Heart left ventricle (tissue), 16 donors: ENCODE measurements around the gene PIGZ. TPM values are rescaled to one million over a fixed set of nuclear protein-coding genes. Genes with fewer than 3 reads are reported as not detected.

ENCODE experiments used
- ATAC-seq, 4 donors: fragments of 200-7000 bp; cut with Tn5 transposase; one replicate each; pipeline ENCODE4 v1.9.1; 2020 to 2022; ENCODE audit warnings: moderate library complexity in 4 of 4, mild to moderate bottlenecking in 3 of 4, moderate number of reproducible peaks in 1 of 4
- DNase-seq, 5 donors: peaks; one replicate each; pipeline ENCODE4 v3.0.0-alpha.2; 2020
- H3K27ac ChIP-seq, 12 donors: fragments of 200-600 bp; sonication (generic) in 4 of 12; one replicate each; pipeline versions ENCODE4 v1.5.0 to v1.8.0; 2016 to 2022; ENCODE audit warnings: mild to moderate bottlenecking in 2 of 12
- H3K27me3 ChIP-seq, 9 donors: fragments of 200-600 bp; sonication (generic) in 2 of 9; one replicate each; pipeline versions ENCODE4 v1.5.1 to v1.8.0; 2016 to 2022; ENCODE audit warnings: mild to moderate bottlenecking in 3 of 9
- H3K36me3 ChIP-seq, 9 donors: fragments of 200-600 bp; sonication (generic) in 2 of 9; one replicate each; pipeline versions ENCODE4 v1.5.0 to v1.8.0; 2018 to 2022; ENCODE audit warnings: mild to moderate bottlenecking in 2 of 9
- H3K4me1 ChIP-seq, 12 donors: fragments of 200-600 bp; sonication (generic) in 4 of 12; one replicate each; pipeline versions ENCODE4 v1.5.0 to v1.8.0; 2016 to 2022; ENCODE audit warnings: mild to moderate bottlenecking in 3 of 12
- H3K4me3 ChIP-seq, 12 donors: fragments of 200-600 bp; sonication (generic) in 4 of 12; one replicate each; pipeline versions ENCODE4 v1.5.0 to v1.8.0; 2017 to 2022; ENCODE audit warnings: mild to moderate bottlenecking in 9 of 12, moderate library complexity in 4 of 12
- H3K9me3 ChIP-seq, 12 donors: fragments of 200-600 bp; sonication (generic) in 4 of 12; one replicate each; pipeline versions ENCODE4 v1.5.0 to v1.8.0; 2016 to 2022; ENCODE audit warnings: mild to moderate bottlenecking in 1 of 12
- CTCF ChIP-seq, 12 donors: fragments of 200-600 bp; sonication (generic) in 4 of 12; IDR thresholded peaks; one replicate each; pipeline versions ENCODE4 v1.5.0 to v1.8.0; 2018 to 2022; ENCODE audit warnings: antibody characterized with exemption in 12 of 12, mild to moderate bottlenecking in 5 of 12
- POLR2A ChIP-seq, 2 donors: fragments of 450-650 bp; IDR thresholded peaks; one replicate each; pipeline ENCODE4 v1.6.1; 2017; ENCODE audit warnings: antibody characterized with exemption in 2 of 2, mild to moderate bottlenecking in 2 of 2, moderate library complexity in 2 of 2
- WGBS, 4 donors: extraction: QIAGEN DNeasy Blood & Tissue Kit in 2 of 4; methylation state at CpG; one replicate each; pipeline versions ENCODE4 v1.1.5 to v1.1.7; 2013 to 2018; 5-methylcytosine and 5-hydroxymethylcytosine counted together
- intact Hi-C, 10 donors: fragments of 100-400 bp; cut with DNase I; formaldehyde crosslinking; loops; one replicate each; pipeline versions ENCODE4 v1.11.1 to v1.14.2; 2022
- polyA plus RNA-seq, 2 donors: library from polyadenylated mRNA; stranded (reverse); fragments of 200-250 nt; gene quantifications; one replicate each; pipeline ENCODE4 v1.2.3, GENCODE V29; 2013
- total RNA-seq, 9 donors: library from RNA; depleted of rRNA in 2 of 9; stranded (reverse); fragments of >200 nt in 2 of 9; fragmentation: NEBNext Ultra II Directional in 3 of 9; extraction: Animal tissue kit (Norgen Biotek cat#: 25700) in 3 of 9; gene quantifications; one replicate each; pipeline versions ENCODE4 v1.1.0 to v1.2.4, GENCODE V29; 2016 to 2023
- donor health status: ischemic (EF 13 %, LVEDD 7.1; RV severe dilation, severe dysfunction).
- donor health status: healthy with polysubstance abuse.
- donor health status: DM: no; HTN: yes; CAD: no.
- donor health status: DM: no; HTN: no; CAD: no.
- donor health status: ischemic (EF 25% LVEDD 6.9; RV normal size, moderate dysfunction).
- donor health status: ischemic (EF 25% LVEDD 5.7; RV mildly dilated, moderate dysfunction).
- donor health status: healthy.
- donor health status: DM: yes; HTN: yes; CAD: no.
- donor health status: ischemic (EF 35%, LVEDD 5.7; RV mildly dilated, moderate dysfunction).
- donor health status: nonischemic (EF 11% LVEDD 7.7; RV severe dilation, severe dysfunction).
- donor health status: DM: yes; HTN: yes; CAD: no.
- donor health status: PGD.
- donor health status: ischemic (EF 29% LVEDD 5.4; RV normal size, mild dysfunction).
- donor health status: nonischemic (EF 23%, LVEDD 6.1; RV moderate dilation, normal function).

Gene PIGZ
- total and polyA plus RNA-seq, 11 donors, result 2.3 to 8.0 (median 5.9) TPM

DNA sequence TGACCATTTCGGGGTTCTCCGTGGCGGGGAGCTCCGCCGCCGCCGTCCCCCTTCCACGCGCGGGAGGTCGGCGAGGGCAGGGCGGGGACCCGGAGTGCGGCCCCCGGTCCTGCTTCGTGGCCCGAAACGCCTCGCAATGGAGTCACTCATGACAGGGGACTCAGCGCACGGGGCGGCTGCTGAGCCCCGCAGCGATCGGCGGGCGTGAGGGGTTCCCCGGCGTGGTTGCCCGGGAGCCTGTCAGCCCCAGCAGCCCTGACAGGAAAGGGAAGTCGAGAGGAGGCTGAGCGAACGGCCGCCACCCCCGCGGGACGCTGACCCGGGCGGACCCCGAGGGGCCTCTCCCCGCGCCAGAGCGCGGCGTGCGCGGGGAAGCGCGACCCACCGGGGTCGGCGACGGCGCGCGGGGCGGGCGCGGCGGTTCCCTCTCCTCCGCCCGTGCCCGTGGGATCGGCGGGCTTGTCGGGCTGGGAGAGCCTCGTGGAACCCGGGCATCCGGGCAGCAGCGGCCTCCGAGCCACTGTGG, 564 bp upstream of the PIGZ start:
- Histone ChIP-seq H3K36me3 (no peaks in the 10 kb centered on the region), H3K27ac (peak overlapping the region; percentile 65 to 85 (median 78)), H3K9me3 (no peaks in the 10 kb centered on the region), H3K27me3 (no peaks in the 10 kb centered on the region), H3K4me3 (peak overlapping the region; percentile 66 to 97 (median 84)), H3K4me1 (peaks cover 0 to 27% (median 10%) of the 10 kb centered on the region in 12 donors)
- ATAC-seq (peak in 3 of 4 donors; percentile 27 to 41 (median 38)), DNase-seq (peak in 3 of 5 donors; percentile 32 to 50 (median 40))
- no peak for TF ChIP-seq POLR2A (IDR thresholded peaks at IDR 0.05)
- TF ChIP-seq CTCF (IDR thresholded peaks at IDR 0.05), result no peak
- WGBS, 4 donors, result 0% methylated on average over 5 to 72 of the region's 72 CpGs
- intact Hi-C loops, result loop anchor here in 4 of 10 donors (1.0 to 10.0 kb wide), 5 partner anchors 26 to 424 kb away; partner anchors contain the start of gene NCBP2 (in 2 of the 4)

GRCh38 chr3:196967412-196968232, 1.0 kb downstream of the PIGZ start:
- no peak for TF ChIP-seq POLR2A (IDR thresholded peaks at IDR 0.05)
- TF ChIP-seq CTCF (IDR thresholded peaks at IDR 0.05), result no peak
- ATAC-seq (no peak), DNase-seq (no peak)
- H3K4me1 ChIP-seq, result peaks cover 0 to 27% (median 10%) of the 10 kb centered on the region in 12 donors
- intact Hi-C loops, result loop anchor here in 5 of 10 donors (2.0 to 10.0 kb wide), 5 partner anchors 25 to 423 kb away; partner anchors contain the start of gene NCBP2 (in 2 of the 5)
- no peaks in the 10 kb centered on the region for H3K27me3 ChIP-seq
- 63 to 90% (median 68%) methylated on average over 25 to 35 of the region's 35 CpGs for WGBS, 4 donors
- H3K36me3 ChIP-seq, result no peaks in the 10 kb centered on the region
- H3K27ac ChIP-seq, result peak overlapping the region in 2 of 12 donors; percentile 55 to 82
- no peaks in the 10 kb centered on the region for H3K9me3 ChIP-seq
- peak overlapping the region; percentile 49 to 97 (median 84) for H3K4me3 ChIP-seq

DNA sequence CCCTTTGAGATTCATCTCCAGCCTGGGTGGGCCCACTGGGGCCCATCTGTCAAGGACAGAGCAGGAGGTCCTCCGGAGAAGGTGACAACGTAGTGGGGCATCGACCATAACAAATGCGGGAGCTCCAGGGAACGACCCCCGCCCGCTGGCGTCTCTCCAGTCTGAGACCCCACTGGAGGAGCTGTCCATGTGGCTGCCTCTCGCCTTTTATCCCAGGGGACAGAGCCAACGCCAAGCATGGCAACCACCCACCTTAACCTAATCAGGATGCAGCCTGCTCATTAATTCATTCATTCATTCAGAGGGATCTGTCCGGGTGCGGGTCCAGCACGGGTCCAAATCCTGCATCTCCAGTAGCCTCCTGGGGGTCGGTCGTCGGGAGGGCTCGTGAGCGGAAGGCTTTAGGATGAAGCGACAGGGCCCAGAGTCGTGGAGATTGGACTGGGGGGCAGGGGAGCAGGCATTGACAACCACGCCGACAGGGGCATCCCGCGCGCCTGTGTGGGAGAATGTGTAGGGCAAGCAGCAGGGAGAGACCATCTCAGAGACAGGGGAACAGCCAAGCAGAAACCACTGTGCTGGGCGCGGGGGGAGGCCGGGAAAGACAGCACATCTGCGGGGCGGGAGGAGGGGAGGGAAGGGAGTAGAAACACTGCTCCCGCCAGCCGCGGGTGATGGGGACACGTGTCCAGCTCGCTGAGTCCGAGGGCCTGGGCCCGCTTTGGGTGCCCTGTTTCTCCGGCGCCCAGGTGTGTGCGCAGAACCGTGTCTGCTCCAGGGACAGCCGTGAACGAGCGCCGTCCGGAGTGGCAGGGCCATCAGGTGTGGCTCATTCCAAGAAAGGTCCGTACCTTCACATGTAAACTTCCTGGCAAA, 1.9 kb downstream of the PIGZ start:
- no peak for DNase-seq
- Histone ChIP-seq H3K4me3 (no peak overlapping the region), H3K27me3 (no peaks in the 10 kb centered on the region), H3K4me1 (peaks cover 0 to 27% (median 10%) of the 10 kb centered on the region in 12 donors), H3K9me3 (no peaks in the 10 kb centered on the region), H3K36me3 (no peaks in the 10 kb centered on the region), H3K27ac (no peak overlapping the region)
- ATAC-seq, result no peak
- intact Hi-C loops, result loop anchor here in 5 of 10 donors (2.0 to 10.0 kb wide), 4 partner anchors 129 to 422 kb away; no protein-coding TSS in a partner anchor
- TF ChIP-seq POLR2A (IDR thresholded peaks at IDR 0.05) (no peak), CTCF (IDR thresholded peaks at IDR 0.05) (no peak)
- WGBS, 4 donors, result 70 to 85% (median 77%) methylated on average over 39 to 47 of the region's 47 CpGs
